Measurements from ENCODE around the gene DPP4. TPM values are rescaled to one million over a fixed set of nuclear protein-coding genes. Genes with fewer than 3 reads are reported as not detected.

Gene DPP4
- polyA plus RNA-seq, result 145 TPM
- long read RNA-seq, donor 1, transcript DPP4-201 (26 exons, 3,904 nt), result major isoform, 18 of 24 reads
- long read RNA-seq, donor 1, partial matches to known transcripts, result 6 of 24 reads
- long read RNA-seq, donor 1, other reads (novel, unspliced or antisense), result 0 of 24 reads
- long read RNA-seq, donor 2, transcript DPP4-201 (26 exons, 3,904 nt), result major isoform, 34 of 87 reads
- long read RNA-seq, donor 2, partial matches to known transcripts, result 53 of 87 reads
- long read RNA-seq, donor 2, other reads (novel, unspliced or antisense), result 0 of 87 reads
- long read RNA-seq, donor 3, result 0 reads
- long read RNA-seq, donor 4, partial matches to known transcripts, result 5 of 5 reads
- long read RNA-seq, donor 4, other reads (novel, unspliced or antisense), result 0 of 5 reads
- long read RNA-seq, donor 5, transcript DPP4-201 (26 exons, 3,904 nt), result major isoform, 9 of 9 reads
- long read RNA-seq, donor 5, partial matches to known transcripts, result 0 of 9 reads
- long read RNA-seq, donor 5, other reads (novel, unspliced or antisense), result 0 of 9 reads
- long read RNA-seq, donor 6, transcript DPP4-201 (26 exons, 3,904 nt), result major isoform, 24 of 63 reads
- long read RNA-seq, donor 6, partial matches to known transcripts, result 39 of 63 reads
- long read RNA-seq, donor 6, other reads (novel, unspliced or antisense), result 0 of 63 reads
- long read RNA-seq, donor 7, transcript DPP4-201 (26 exons, 3,904 nt), result major isoform, 5 of 10 reads
- long read RNA-seq, donor 7, partial matches to known transcripts, result 5 of 10 reads
- long read RNA-seq, donor 7, other reads (novel, unspliced or antisense), result 0 of 10 reads
- long read RNA-seq, donor 8, transcript DPP4-201 (26 exons, 3,904 nt), result major isoform, 25 of 84 reads
- long read RNA-seq, donor 8, partial matches to known transcripts, result 51 of 84 reads
- long read RNA-seq, donor 8, other reads (novel, unspliced or antisense), result 8 of 84 reads
- long read RNA-seq, donor 9, transcript DPP4-201 (26 exons, 3,904 nt), result major isoform, 16 of 33 reads
- long read RNA-seq, donor 9, partial matches to known transcripts, result 11 of 33 reads
- long read RNA-seq, donor 9, other reads (novel, unspliced or antisense), result 6 of 33 reads
- long read RNA-seq, donor 10, transcript DPP4-201 (26 exons, 3,904 nt), result major isoform, 16 of 31 reads
- long read RNA-seq, donor 10, partial matches to known transcripts, result 15 of 31 reads
- long read RNA-seq, donor 10, other reads (novel, unspliced or antisense), result 0 of 31 reads
- long read RNA-seq, donor 11, transcript DPP4-201 (26 exons, 3,904 nt), result major isoform, 24 of 41 reads
- long read RNA-seq, donor 11, partial matches to known transcripts, result 17 of 41 reads
- long read RNA-seq, donor 11, other reads (novel, unspliced or antisense), result 0 of 41 reads

- DNase-seq, result peak in 1 of 2 donors; percentile 88
- Histone ChIP-seq H3K4me3 (ENCODE audit: low read length) (peak within 1 kb of the TSS; percentile 63), H3K36me3 (ENCODE audit: control insufficient read depth, insufficient read depth, low read length) (no peaks in the 10 kb centered on the region), H3K9me3 (ENCODE audit: control insufficient read depth, low read depth, low read length) (no peaks in the 10 kb centered on the region), H3K27me3 (ENCODE audit: control insufficient read depth, insufficient read depth, low read length) (no peaks in the 10 kb centered on the region), H3K27ac (ENCODE audit: low read length) (peak within 1 kb of the TSS; percentile 90), H3K4me1 (ENCODE audit: control insufficient read depth, insufficient read depth, low read length) (peaks cover 37% of the 10 kb centered on the region)
- WGBS (ENCODE audit: insufficient coverage, low lambda C conversion rate), result no CpG with 5 or more reads among the region's 71 CpGs
Measured at GRCh38 chr2:162073888-162074631, at the start of gene DPP4. Gene DPP4, minus strand, starts transcription at chr2:162074215. Its CDS starts 234 bp downstream, at chr2:162073981.

GRCh38 chr2:162118166-162119031 is 44.4 kb upstream of the DPP4 start:
- no peaks in the 10 kb centered on the region for H3K27me3 ChIP-seq (ENCODE audit: control insufficient read depth, insufficient read depth, low read length)
- no peak overlapping the region for H3K27ac ChIP-seq (ENCODE audit: low read length)
- no peak overlapping the region for H3K4me3 ChIP-seq (ENCODE audit: low read length)
- H3K36me3 ChIP-seq (ENCODE audit: control insufficient read depth, insufficient read depth, low read length), result no peaks in the 10 kb centered on the region
- no CpG with 5 or more reads among the region's 7 CpGs for WGBS (ENCODE audit: insufficient coverage, low lambda C conversion rate)
- DNase-seq, result peak; percentile 33 to 48
- peaks cover 5% of the 10 kb centered on the region for H3K4me1 ChIP-seq (ENCODE audit: control insufficient read depth, insufficient read depth, low read length)
- H3K9me3 ChIP-seq (ENCODE audit: control insufficient read depth, low read depth, low read length), result no peaks in the 10 kb centered on the region

GRCh38 chr2:162116352-162116751 is 42.3 kb upstream of the DPP4 start:
- H3K9me3 ChIP-seq (ENCODE audit: control insufficient read depth, low read depth, low read length), result no peaks in the 10 kb centered on the region
- peaks cover 12% of the 10 kb centered on the region for H3K4me1 ChIP-seq (ENCODE audit: control insufficient read depth, insufficient read depth, low read length)
- H3K27ac ChIP-seq (ENCODE audit: low read length), result no peak overlapping the region
- H3K27me3 ChIP-seq (ENCODE audit: control insufficient read depth, insufficient read depth, low read length), result no peaks in the 10 kb centered on the region
- DNase-seq, result no peak
- no peak overlapping the region for H3K4me3 ChIP-seq (ENCODE audit: low read length)
- H3K36me3 ChIP-seq (ENCODE audit: control insufficient read depth, insufficient read depth, low read length), result no peaks in the 10 kb centered on the region

GRCh38 chr2:162115076-162115475 is 41.1 kb upstream of the DPP4 start:
- 100% methylated on average over 2 of the region's 2 CpGs for WGBS (ENCODE audit: insufficient coverage, low lambda C conversion rate)
- Histone ChIP-seq H3K27ac (ENCODE audit: low read length) (no peak overlapping the region), H3K36me3 (ENCODE audit: control insufficient read depth, insufficient read depth, low read length) (no peaks in the 10 kb centered on the region), H3K9me3 (ENCODE audit: control insufficient read depth, low read depth, low read length) (no peaks in the 10 kb centered on the region), H3K4me3 (ENCODE audit: low read length) (no peak overlapping the region), H3K4me1 (ENCODE audit: control insufficient read depth, insufficient read depth, low read length) (peaks cover 12% of the 10 kb centered on the region), H3K27me3 (ENCODE audit: control insufficient read depth, insufficient read depth, low read length) (no peaks in the 10 kb centered on the region)
- no peak for DNase-seq

GRCh38 chr2:162114271-162114670 is 40.3 kb upstream of the DPP4 start:
- Histone ChIP-seq H3K27me3 (ENCODE audit: control insufficient read depth, insufficient read depth, low read length) (no peaks in the 10 kb centered on the region), H3K4me3 (ENCODE audit: low read length) (no peak overlapping the region), H3K9me3 (ENCODE audit: control insufficient read depth, low read depth, low read length) (no peaks in the 10 kb centered on the region), H3K4me1 (ENCODE audit: control insufficient read depth, insufficient read depth, low read length) (peaks cover 12% of the 10 kb centered on the region), H3K36me3 (ENCODE audit: control insufficient read depth, insufficient read depth, low read length) (no peaks in the 10 kb centered on the region), H3K27ac (ENCODE audit: low read length) (no peak overlapping the region)
- 83% methylated on average over 1 of the region's 1 CpG for WGBS (ENCODE audit: insufficient coverage, low lambda C conversion rate)
- no peak for DNase-seq

GRCh38 chr2:162113776-162114168 is 39.8 kb upstream of the DPP4 start:
- Histone ChIP-seq H3K36me3 (ENCODE audit: control insufficient read depth, insufficient read depth, low read length) (no peaks in the 10 kb centered on the region), H3K4me1 (ENCODE audit: control insufficient read depth, insufficient read depth, low read length) (peaks cover 12% of the 10 kb centered on the region), H3K9me3 (ENCODE audit: control insufficient read depth, low read depth, low read length) (no peaks in the 10 kb centered on the region), H3K27me3 (ENCODE audit: control insufficient read depth, insufficient read depth, low read length) (no peaks in the 10 kb centered on the region), H3K4me3 (ENCODE audit: low read length) (no peak overlapping the region), H3K27ac (ENCODE audit: low read length) (peak overlapping the region; percentile 30)
- no CpG with 5 or more reads among the region's 1 CpG for WGBS (ENCODE audit: insufficient coverage, low lambda C conversion rate)
- peak; percentile 71 to 85 for DNase-seq

- DNase-seq, result no peak
- Histone ChIP-seq H3K27me3 (ENCODE audit: control insufficient read depth, insufficient read depth, low read length) (no peaks in the 10 kb centered on the region), H3K27ac (ENCODE audit: low read length) (peak overlapping the region; percentile 30), H3K4me3 (ENCODE audit: low read length) (no peak overlapping the region), H3K36me3 (ENCODE audit: control insufficient read depth, insufficient read depth, low read length) (no peaks in the 10 kb centered on the region), H3K9me3 (ENCODE audit: control insufficient read depth, low read depth, low read length) (no peaks in the 10 kb centered on the region), H3K4me1 (ENCODE audit: control insufficient read depth, insufficient read depth, low read length) (peaks cover 13% of the 10 kb centered on the region)
- no CpG with 5 or more reads among the region's 3 CpGs for WGBS (ENCODE audit: insufficient coverage, low lambda C conversion rate)
Measured at GRCh38 chr2:162113088-162113775, 39.2 kb upstream of the DPP4 start.

- no peak overlapping the region for H3K4me3 ChIP-seq (ENCODE audit: low read length)
- no CpG with 5 or more reads among the region's 5 CpGs for WGBS (ENCODE audit: insufficient coverage, low lambda C conversion rate)
- peak in 1 of 2 donors; percentile 31 for DNase-seq
- H3K36me3 ChIP-seq (ENCODE audit: control insufficient read depth, insufficient read depth, low read length), result no peaks in the 10 kb centered on the region
- no peaks in the 10 kb centered on the region for H3K27me3 ChIP-seq (ENCODE audit: control insufficient read depth, insufficient read depth, low read length)
- H3K27ac ChIP-seq (ENCODE audit: low read length), result no peak overlapping the region
- no peaks in the 10 kb centered on the region for H3K9me3 ChIP-seq (ENCODE audit: control insufficient read depth, low read depth, low read length)
- peaks cover 19% of the 10 kb centered on the region for H3K4me1 ChIP-seq (ENCODE audit: control insufficient read depth, insufficient read depth, low read length)
Measured at GRCh38 chr2:162111958-162112850, 38.2 kb upstream of the DPP4 start.

Data from large intestine (tissue), 12 donors.